ENCODE measurements around the gene ANKRD28.

GRCh38 chr3:15633159-15633558 lies 164.6 kb downstream of the ANKRD28 start:
- TF ChIP-seq POLR2AphosphoS5 (IDR thresholded peaks at IDR 0.05; ENCODE audit: low read depth, low read length) = no peak
- no peak for TF ChIP-seq POLR2A (IDR thresholded peaks at IDR 0.05; ENCODE audit: low read depth, low read length)
